Fibroblast of villous mesenchyme (primary cell): Measurements from ENCODE around the gene PGM2L1. TPM values are rescaled to one million over a fixed set of nuclear protein-coding genes. Genes with fewer than 3 reads are reported as not detected.
A peak's percentile ranks its signal among the peaks of the same experiment; 100 is the strongest.

ENCODE experiments used
- DNase-seq: peaks from one replicate; pipeline ENCODE4 v3.0.0-alpha.2; 2010; ENCODE audit warnings: low read depth
- H3K4me3 ChIP-seq: 2 replicates; pipeline ENCODE4 v1.5.1; 2011; ENCODE audit warnings: low read depth, mild to moderate bottlenecking, low read length
- total RNA-seq: library from RNA; depleted of rRNA; stranded (reverse); fragments of >200 nt; gene quantifications from 2 replicates; pipeline ENCODE4 v1.2.3, GENCODE V29; 2012
- TF ChIP-seq, protein P1 (sequence below): IDR thresholded peaks from 2 replicates; pipeline ENCODE4 v1.5.1; 2012; ENCODE audit warnings: low read depth, mild to moderate bottlenecking, low read length; ENCODE audit not compliant: insufficient read depth

The PGM2L1 gene
- total RNA-seq, 1 donor, result 2.6 TPM

DNA sequence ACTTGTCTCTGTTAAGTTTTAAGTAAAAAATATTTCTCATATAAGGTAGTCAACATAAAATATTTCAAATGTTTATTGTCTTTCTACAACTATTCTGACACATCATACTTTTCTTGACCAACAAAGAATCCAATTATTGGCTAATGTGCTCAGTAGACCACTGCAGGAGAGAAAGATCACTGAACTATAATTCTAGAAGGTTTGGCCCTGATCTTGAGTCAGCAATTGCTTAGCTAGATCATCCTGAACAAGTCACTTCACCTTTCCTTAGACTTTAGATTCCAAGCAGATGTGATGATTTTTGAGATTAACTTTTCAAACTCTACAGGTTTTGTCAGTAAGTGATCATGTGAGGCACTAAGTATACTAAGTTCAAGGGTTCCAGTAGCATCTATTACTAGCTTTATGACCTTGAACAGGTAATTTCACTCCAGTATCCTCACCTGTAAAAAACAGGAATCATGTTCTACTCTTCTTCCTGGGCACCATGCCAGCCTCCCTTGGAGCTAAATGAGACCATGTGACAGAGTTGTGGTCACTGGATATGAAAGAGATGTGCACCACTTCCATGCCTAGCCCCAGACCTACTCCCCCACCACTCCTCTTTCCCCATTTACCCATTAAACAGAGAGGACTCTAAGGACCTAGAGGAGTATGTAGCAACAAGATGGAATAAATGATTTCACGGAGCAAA, 17.3 kb downstream of the PGM2L1 start:
- no peak for DNase-seq
- H3K4me3 ChIP-seq, result no peak overlapping the region
- TF ChIP-seq, protein P1, sequence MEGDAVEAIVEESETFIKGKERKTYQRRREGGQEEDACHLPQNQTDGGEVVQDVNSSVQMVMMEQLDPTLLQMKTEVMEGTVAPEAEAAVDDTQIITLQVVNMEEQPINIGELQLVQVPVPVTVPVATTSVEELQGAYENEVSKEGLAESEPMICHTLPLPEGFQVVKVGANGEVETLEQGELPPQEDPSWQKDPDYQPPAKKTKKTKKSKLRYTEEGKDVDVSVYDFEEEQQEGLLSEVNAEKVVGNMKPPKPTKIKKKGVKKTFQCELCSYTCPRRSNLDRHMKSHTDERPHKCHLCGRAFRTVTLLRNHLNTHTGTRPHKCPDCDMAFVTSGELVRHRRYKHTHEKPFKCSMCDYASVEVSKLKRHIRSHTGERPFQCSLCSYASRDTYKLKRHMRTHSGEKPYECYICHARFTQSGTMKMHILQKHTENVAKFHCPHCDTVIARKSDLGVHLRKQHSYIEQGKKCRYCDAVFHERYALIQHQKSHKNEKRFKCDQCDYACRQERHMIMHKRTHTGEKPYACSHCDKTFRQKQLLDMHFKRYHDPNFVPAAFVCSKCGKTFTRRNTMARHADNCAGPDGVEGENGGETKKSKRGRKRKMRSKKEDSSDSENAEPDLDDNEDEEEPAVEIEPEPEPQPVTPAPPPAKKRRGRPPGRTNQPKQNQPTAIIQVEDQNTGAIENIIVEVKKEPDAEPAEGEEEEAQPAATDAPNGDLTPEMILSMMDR, result no peak

DNA sequence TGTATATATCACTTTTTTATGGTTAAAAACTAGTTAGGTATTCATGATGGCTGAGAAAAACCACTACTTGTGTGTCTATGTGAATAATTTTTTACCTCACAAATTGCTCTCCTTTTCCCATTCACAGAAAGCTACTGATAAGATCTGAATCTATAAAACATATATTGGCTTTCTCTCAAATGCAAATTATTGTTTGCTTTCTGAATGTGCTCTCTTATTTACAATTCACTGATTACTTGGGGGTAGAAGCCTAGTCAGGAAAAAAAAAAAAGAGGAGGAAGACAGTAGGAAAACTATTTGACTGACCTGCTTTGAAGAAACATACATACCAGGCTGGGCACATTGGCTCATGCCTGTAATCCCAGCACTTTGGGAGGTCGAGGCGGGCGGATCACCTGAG, 20.5 kb downstream of the PGM2L1 start:
- no peak overlapping the region for H3K4me3 ChIP-seq
- no peak for DNase-seq
- TF ChIP-seq, protein P1, result no peak

DNA sequence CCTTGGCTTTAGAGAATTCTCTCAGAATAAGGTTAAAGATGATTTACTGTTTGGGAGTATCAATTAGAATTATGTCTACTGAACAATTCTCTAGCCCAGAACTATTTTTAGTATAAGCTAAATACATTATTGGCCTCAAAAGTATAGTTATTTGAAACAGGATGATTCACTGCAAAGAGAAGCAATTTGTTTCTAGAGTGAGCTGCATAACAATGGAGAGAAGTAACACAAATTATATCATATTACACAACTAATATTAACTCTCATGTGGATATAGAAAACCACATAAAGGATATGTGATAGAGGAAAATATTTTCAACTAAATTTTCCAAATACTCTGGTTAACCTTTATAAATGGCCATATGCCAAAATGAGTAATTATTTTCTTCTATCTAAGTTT, 24.9 kb downstream of the PGM2L1 start:
- TF ChIP-seq, protein P1, result no peak
- no peak for DNase-seq
- H3K4me3 ChIP-seq, result no peak overlapping the region

DNA sequence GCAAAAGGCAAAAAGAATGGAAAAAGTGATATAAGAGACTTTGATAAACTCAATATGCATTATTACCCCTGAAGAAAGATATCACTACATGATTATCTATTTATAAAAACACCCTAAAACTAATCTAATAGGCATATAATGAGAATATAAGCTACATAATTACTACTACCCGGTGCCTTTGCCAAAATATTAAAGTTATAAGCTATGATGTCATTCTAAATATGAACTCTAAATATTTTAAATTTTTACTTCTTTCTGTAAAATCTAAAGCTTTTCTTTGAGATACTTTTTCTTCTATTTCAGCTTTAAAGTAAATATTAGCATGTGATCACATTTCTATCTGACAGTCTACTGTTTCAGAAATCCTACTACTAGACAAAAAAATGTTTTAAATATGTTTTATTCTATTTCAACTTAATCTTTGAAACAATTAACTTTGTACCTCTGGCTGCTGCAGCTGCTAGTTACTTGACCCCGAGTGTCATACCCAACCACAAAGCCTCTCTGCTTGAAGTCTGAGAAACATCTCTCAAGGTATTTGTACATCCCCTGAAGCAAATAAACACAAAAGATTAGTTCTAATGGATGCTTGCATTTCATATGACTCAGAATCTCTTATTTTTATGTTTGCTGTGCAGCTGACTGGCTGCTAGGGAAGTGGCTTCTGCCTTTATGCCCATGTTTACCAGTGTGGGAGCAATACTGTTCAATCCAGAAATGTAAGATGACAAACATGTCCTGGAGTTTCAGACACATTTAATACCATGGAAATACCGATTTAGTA, 26.8 kb downstream of the PGM2L1 start:
- DNase-seq, result peak; percentile 77
- H3K4me3 ChIP-seq, result no peak overlapping the region

DNA sequence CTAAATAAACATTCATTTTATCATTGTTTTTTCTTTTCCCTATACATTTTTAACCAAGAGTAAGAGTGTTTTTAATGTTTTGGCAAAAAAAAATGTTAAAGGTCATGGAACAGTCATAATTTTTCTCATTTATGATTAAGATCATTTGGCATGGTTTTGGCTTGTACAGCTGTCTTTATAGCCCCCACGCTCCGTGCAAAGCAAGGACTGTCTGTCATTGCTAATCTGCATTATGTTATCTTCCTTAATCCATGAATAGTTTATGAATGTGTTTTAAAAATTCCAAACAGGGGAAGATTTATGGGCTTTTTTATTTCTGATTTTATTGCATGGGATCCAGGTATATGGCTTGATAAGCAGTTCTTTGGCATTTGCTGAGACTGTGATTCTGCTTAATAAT, 28.1 kb downstream of the PGM2L1 start:
- no peak overlapping the region for H3K4me3 ChIP-seq
- TF ChIP-seq, protein P1, result no peak
- DNase-seq, result peak; percentile 38

More for the DNA sequence above, 26.8 kb downstream of the PGM2L1 start:
- TF ChIP-seq, protein P1, result no peak

DNA sequence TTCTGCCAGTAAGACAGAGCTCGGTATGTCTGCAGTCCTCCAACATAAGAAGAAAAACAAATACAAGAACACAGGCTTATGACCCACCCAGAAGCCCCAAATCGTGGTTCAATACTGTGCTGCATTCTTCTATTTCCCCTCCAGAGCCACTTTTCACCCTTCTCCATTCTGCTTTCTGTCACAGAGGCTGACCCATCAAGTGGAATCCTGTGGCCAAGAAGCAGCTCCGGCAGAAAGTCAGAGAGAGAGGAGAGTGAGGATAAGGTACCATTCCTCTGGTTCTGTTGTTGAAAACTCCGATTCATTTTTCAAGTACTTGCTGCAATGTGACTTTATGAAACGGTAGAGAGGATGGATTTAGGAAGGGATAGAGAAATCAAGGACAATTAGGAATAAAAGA, 30.4 kb downstream of the PGM2L1 start:
- no peak for DNase-seq
- H3K4me3 ChIP-seq, result no peak overlapping the region
- TF ChIP-seq, protein P1, result no peak
